Spleen (tissue), 11 donors: ENCODE data around the gene UBASH3A. TPM values are rescaled to one million over a fixed set of nuclear protein-coding genes. Genes with fewer than 3 reads are reported as not detected.

Experiments used
- DNase-seq: peaks from one replicate; pipeline ENCODE4 v3.0.0-alpha.2; 2020
- H3K27ac ChIP-seq, 8 donors: fragments of 200-600 bp; sonication (generic) in 7 of 8; 1 replicate in 4 of 8; 2 replicates in 4 of 8; pipeline versions ENCODE4 v1.5.0 to v1.8.0; 2016 to 2021; ENCODE audit warnings: inconsistent platforms in 4 of 8, mild to moderate bottlenecking in 4 of 8, moderate library complexity in 1 of 8
- H3K27me3 ChIP-seq, 7 donors: fragments of 200-600 bp; sonication (generic) in 6 of 7; replicated peaks in 1 of 7; 1 replicate in 4 of 7; 2 replicates in 3 of 7; pipeline versions ENCODE4 v1.5.0 to v1.8.0; 2016 to 2021; ENCODE audit warnings: inconsistent platforms in 3 of 7, mild to moderate bottlenecking in 1 of 7
- H3K36me3 ChIP-seq, 6 donors: fragments of 200-600 bp; sonication (generic) in 5 of 6; 1 replicate in 4 of 6; 2 replicates in 2 of 6; pipeline versions ENCODE4 v1.5.0 to v1.8.0; 2016 to 2021; ENCODE audit warnings: inconsistent platforms in 2 of 6
- H3K4me1 ChIP-seq, 6 donors: fragments of 200-600 bp; sonication (generic) in 5 of 6; 1 replicate in 3 of 6; 2 replicates in 3 of 6; pipeline versions ENCODE4 v1.5.0 to v1.8.0; 2016 to 2021; ENCODE audit warnings: inconsistent platforms in 3 of 6
- H3K4me3 ChIP-seq, 8 donors: fragments of 200-600 bp; sonication (generic) in 7 of 8; 1 replicate in 4 of 8; 2 replicates in 4 of 8; pipeline versions ENCODE4 v1.5.0 to v1.8.0; 2016 to 2021; ENCODE audit warnings: inconsistent platforms in 4 of 8, mild to moderate bottlenecking in 4 of 8, moderate library complexity in 2 of 8
- H3K9me3 ChIP-seq, 8 donors: fragments of 200-600 bp; sonication (generic) in 7 of 8; 1 replicate in 4 of 8; 2 replicates in 4 of 8; pipeline versions ENCODE4 v1.5.0 to v1.8.0; 2016 to 2021; ENCODE audit warnings: inconsistent platforms in 4 of 8
- CTCF ChIP-seq, 11 experiments: fragments of 200-600 bp in 7 of 11; fragments of 450-650 bp in 4 of 11; sonication (generic) in 4 of 11; IDR thresholded peaks in 8 of 11; conservative IDR thresholded peaks in 3 of 11; 1 replicate in 7 of 11; 2 replicates in 4 of 11; pipeline versions ENCODE4 v1.4.0 to v1.8.0; 2016 to 2021; ENCODE audit warnings: antibody characterized with exemption in 11 of 11, inconsistent platforms in 4 of 11, mild to moderate bottlenecking in 1 of 11
- POLR2A ChIP-seq, 3 donors: fragments of 450-650 bp; IDR thresholded peaks; one replicate each; pipeline ENCODE4 v1.5.1; 2017; ENCODE audit warnings: antibody characterized with exemption in 3 of 3, mild to moderate bottlenecking in 1 of 3
- POLR2AphosphoS5 ChIP-seq, 3 donors: sonication (generic); formaldehyde crosslinking; IDR thresholded peaks; one replicate each; pipeline ENCODE4 v1.5.1; 2017; ENCODE audit warnings: antibody characterized with exemption in 3 of 3
- WGBS, 5 donors: extraction: QIAGEN DNeasy Blood & Tissue Kit in 3 of 5; methylation state at CpG; one replicate each; pipeline versions ENCODE4 v1.1.5 to v1.1.7; 2013 to 2018; 5-methylcytosine and 5-hydroxymethylcytosine counted together
- intact Hi-C: fragments of 100-400 bp; cut with DNase I; formaldehyde crosslinking; loops from one replicate; pipeline ENCODE4 v1.15.0; 2023; ENCODE audit warnings: low total_unique reads
- polyA plus RNA-seq, 3 donors: library from polyadenylated mRNA; stranded (reverse); fragments of 200-250 nt; gene quantifications; one replicate each; pipeline ENCODE4 v1.2.1, GENCODE V29; 2013
- total RNA-seq, 7 donors: library from RNA; depleted of rRNA in 3 of 7; stranded (reverse); fragments of >200 nt in 3 of 7; fragmentation: NEBNext Ultra II Directional in 4 of 7; extraction: Animal tissue kit (Norgen Biotek cat#: 25700) in 4 of 7; gene quantifications; one replicate each; pipeline versions ENCODE4 v1.1.0 to v1.2.1, GENCODE V29; 2016 to 2021
- donor health status: healthy with polysubstance abuse.
- donor health status: DM: no; HTN: no; CAD: no; lungs with moderate emphysema.
- donor health status: DM: no; HTN: no; CAD: no.
- donor health status: Bipolar disorder and iron deficiency.
- donor health status: healthy.
- donor health status: DM: no; HTN: no; CAD: no.
- donor health status: DM: yes; HTN: yes; CAD: no.

The UBASH3A gene
- total and polyA plus RNA-seq, 10 donors: 2.6 to 16.3 (median 10.2) TPM

GRCh38 chr21:42413093-42413492 is 9.4 kb downstream of the UBASH3A start:
- DNase-seq: no peak
- peaks cover 0 to 39% (median 3%) of the 10 kb centered on the region in 6 donors for H3K36me3 ChIP-seq
- no peak for TF ChIP-seq POLR2A (IDR thresholded peaks at IDR 0.05)
- no peak for TF ChIP-seq POLR2AphosphoS5 (IDR thresholded peaks at IDR 0.05)
- TF ChIP-seq CTCF (IDR thresholded peaks at IDR 0.05 in 8 of 11, conservative IDR thresholded peaks at IDR 0.05 in 3 of 11): no peak
- intact Hi-C loops: no loop called here
- H3K4me3 ChIP-seq: no peak overlapping the region
- peaks cover 2 to 75% (median 33%) of the 10 kb centered on the region in 6 donors for H3K4me1 ChIP-seq
- no peaks in the 10 kb centered on the region for H3K9me3 ChIP-seq
- H3K27ac ChIP-seq: peak overlapping the region in 1 of 8 donors; percentile 72
- H3K27me3 ChIP-seq: peaks cover 0 to 72% (median 6%) of the 10 kb centered on the region in 7 donors
- 82 to 91% (median 89%) methylated on average over 14 of the region's 14 CpGs for WGBS, 5 donors

- TF ChIP-seq POLR2AphosphoS5 (IDR thresholded peaks at IDR 0.05) (no peak), POLR2A (IDR thresholded peaks at IDR 0.05) (no peak), CTCF (IDR thresholded peaks at IDR 0.05 in 8 of 11, conservative IDR thresholded peaks at IDR 0.05 in 3 of 11) (no peak)
- Histone ChIP-seq H3K4me1 (peaks cover 2 to 70% (median 31%) of the 10 kb centered on the region in 6 donors), H3K27me3 (peaks cover 0 to 76% (median 6%) of the 10 kb centered on the region in 7 donors), H3K4me3 (no peak overlapping the region), H3K9me3 (no peaks in the 10 kb centered on the region), H3K27ac (peak overlapping the region in 1 of 8 donors; percentile 72), H3K36me3 (peaks cover 0 to 43% (median 3%) of the 10 kb centered on the region in 6 donors)
- DNase-seq: no peak
- intact Hi-C loops: no loop called here
- WGBS, 5 donors: 82 to 89% (median 87%) methylated on average over 4 of the region's 4 CpGs
Observed at GRCh38 chr21:42413500-42413899, 9.8 kb downstream of the UBASH3A start.

DNA sequence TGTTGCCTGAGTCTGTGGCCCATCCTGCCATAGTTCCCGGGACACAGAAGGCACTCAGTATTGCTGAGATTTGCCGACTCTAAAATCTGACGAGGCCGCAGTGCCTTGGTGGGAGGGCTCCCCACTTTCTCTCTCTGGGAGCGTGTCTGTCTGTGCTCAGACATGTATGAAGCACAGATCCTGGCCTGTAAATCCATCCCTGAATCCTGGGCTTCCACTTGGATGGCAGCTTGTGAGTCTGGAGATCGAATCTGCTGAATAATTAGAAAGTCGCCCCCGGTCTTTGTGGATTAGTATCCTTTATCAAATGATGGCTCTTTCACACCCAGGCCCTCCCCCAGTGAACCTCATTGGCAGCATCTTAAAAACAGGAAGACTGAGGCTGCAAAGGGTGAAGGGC is 10.4 kb downstream of the UBASH3A start:
- WGBS, 5 donors: 83 to 98% (median 91%) methylated on average over 6 to 8 of the region's 8 CpGs
- peaks cover 0 to 79% (median 6%) of the 10 kb centered on the region in 7 donors for H3K27me3 ChIP-seq
- intact Hi-C loops: no loop called here
- no peak for DNase-seq
- peaks cover 2 to 68% (median 31%) of the 10 kb centered on the region in 6 donors for H3K4me1 ChIP-seq
- H3K4me3 ChIP-seq: no peak overlapping the region
- peaks cover 0 to 47% (median 3%) of the 10 kb centered on the region in 6 donors for H3K36me3 ChIP-seq
- TF ChIP-seq POLR2A (IDR thresholded peaks at IDR 0.05): no peak
- no peak for TF ChIP-seq CTCF (IDR thresholded peaks at IDR 0.05 in 8 of 11, conservative IDR thresholded peaks at IDR 0.05 in 3 of 11)
- TF ChIP-seq POLR2AphosphoS5 (IDR thresholded peaks at IDR 0.05): no peak
- H3K27ac ChIP-seq: peak overlapping the region in 3 of 8 donors; percentile 15 to 72 (median 65)
- no peaks in the 10 kb centered on the region for H3K9me3 ChIP-seq

- no peak for DNase-seq
- TF ChIP-seq POLR2AphosphoS5 (IDR thresholded peaks at IDR 0.05) (no peak), POLR2A (IDR thresholded peaks at IDR 0.05) (no peak), CTCF (IDR thresholded peaks at IDR 0.05 in 8 of 11, conservative IDR thresholded peaks at IDR 0.05 in 3 of 11) (no peak)
Observed at GRCh38 chr21:42414553-42414927, 10.8 kb downstream of the UBASH3A start.

More at GRCh38 chr21:42414553-42414927, 10.8 kb downstream of the UBASH3A start:
- peak overlapping the region in 5 of 8 donors; percentile 15 to 72 (median 42) for H3K27ac ChIP-seq
- H3K9me3 ChIP-seq: peaks cover 0 to 2% (median 0%) of the 10 kb centered on the region in 8 donors
- 80 to 96% (median 86%) methylated on average over 8 of the region's 8 CpGs for WGBS, 5 donors
- peaks cover 0 to 47% (median 3%) of the 10 kb centered on the region in 6 donors for H3K36me3 ChIP-seq
- peak overlapping the region in 1 of 8 donors; percentile 48 for H3K4me3 ChIP-seq
- intact Hi-C loops: no loop called here
- H3K4me1 ChIP-seq: peaks cover 2 to 63% (median 31%) of the 10 kb centered on the region in 6 donors
- H3K27me3 ChIP-seq: peaks cover 0 to 78% (median 6%) of the 10 kb centered on the region in 7 donors
